HG03571 (cell line): ENCODE data around the gene MSMB.
"Not testable (repeated sequence)": the region's sequence is repeated elsewhere in the genome, so short reads cannot be mapped to it uniquely, and the experiment has no call there.

Experiments
- ATAC-seq: cut with Tn5 transposase; IDR thresholded peaks from one replicate; pipeline ENCODE4 v1.9.1; 2021; ENCODE audit not compliant: unreplicated experiment

MSMB gene, protein sequence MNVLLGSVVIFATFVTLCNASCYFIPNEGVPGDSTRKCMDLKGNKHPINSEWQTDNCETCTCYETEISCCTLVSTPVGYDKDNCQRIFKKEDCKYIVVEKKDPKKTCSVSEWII

DNA sequence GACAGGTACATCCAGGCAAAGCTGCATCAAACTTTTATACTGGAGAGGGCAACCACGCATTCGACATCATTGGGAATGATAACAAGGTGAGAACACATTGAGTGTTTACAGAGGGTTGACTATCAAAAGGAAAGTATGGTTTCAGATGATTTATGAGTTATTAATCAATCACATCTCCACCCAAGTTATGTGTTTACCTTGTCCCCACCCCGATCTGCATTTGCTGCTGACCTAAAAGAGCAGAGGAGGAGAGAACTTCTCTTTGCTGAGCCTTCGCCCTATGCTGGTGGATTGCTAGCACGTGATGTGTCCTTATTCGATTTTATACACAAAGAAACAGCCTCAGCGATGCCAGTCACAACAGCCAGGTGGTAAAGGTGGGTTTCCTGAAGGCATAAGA, at the start of gene MSMB:
MSMB (minus strand) TSS at position 9 of the 400 bp plus-strand sequence. CDS start 32 bp downstream, outside the sequence.
- no peak for ATAC-seq

DNA sequence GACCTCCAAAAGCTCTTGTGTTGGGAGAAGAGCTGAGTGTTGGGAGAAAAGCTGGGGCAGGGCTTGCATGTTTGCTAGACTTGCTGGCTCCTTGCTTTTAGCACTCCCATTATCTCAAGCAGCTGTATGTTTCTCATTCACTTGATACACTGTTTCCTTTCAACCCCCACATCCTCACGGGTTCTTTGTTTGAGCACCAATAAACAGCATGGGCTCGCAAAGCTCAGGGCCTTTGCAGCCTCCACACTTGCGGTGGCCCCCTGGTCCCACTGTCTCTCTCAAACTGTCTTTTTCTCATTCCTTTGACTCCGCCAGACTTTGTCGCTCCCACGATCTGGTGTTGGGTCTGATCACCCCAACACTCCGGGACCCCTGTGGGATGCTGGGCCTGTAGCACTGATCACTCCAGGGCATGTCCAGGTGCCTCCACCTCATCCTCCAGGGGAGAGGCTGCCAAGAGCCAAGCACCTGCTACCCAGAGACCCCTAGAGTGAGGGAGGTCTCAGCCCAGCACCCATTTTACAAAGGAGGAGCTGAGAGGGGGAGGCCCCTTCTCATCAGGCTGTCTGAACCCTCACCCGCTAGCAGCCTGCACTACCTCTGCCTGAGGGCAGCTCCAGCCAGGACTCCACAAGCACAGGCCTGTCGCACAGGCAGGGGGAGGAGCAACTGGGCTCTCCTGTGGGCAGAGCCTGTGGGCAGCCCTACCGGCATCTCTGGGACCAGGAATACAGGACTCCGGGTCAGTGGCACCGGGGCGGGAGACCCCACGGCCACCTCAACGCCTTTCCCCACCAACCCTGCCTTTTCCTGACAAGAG, 49.1 kb upstream of the MSMB start:
- ATAC-seq: no peak

DNA sequence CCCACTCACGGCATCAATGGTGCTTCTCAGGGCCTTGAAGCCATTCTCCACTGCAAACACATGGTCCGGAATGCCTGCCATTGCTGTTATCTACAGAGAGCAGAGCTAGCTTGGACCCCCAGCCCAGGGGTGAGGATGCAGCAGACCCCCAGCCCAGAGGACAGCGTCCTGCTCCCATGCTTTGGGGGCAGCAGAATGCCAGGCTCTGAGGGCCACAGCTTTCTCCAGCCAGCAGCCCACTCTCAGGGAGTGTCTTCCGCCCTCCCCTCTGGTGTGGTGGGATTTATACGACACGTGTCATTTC, 48.1 kb upstream of the MSMB start:
- ATAC-seq: no peak

DNA sequence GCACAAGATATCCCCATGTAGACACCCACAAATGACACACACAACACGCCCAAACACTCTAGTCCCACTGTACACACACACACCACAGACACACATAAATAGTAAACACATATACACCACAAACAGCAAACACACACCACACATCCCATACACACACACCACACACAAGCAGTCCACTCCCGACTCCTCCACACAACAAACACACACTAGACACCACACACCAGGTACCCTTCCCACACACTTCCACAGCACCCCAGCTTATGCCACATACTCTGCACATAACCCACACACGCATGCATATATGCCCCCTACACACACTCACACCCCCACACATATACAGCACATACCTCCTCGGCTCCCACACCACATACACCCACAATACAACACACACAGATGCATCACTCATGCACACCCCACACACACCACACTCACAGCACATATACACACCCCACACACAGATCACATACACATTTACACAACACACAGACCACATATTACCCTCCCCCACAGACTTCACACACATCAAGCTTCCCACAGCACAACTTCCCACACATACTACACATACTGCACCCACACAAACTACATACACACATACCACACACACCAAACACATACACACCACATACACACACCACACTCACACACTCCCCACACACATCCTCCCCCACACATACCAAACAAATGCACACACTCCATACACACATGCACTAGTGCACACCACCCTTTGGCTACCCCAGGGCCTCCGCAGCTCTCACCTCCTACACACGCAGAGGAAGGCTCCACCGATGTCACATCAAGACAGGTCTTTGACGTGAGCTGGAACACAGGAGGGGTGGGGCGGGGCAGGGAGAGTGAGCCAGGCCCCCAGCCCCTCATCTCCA, 47.5 kb upstream of the MSMB start:
- ATAC-seq: not testable (repeated sequence)

DNA sequence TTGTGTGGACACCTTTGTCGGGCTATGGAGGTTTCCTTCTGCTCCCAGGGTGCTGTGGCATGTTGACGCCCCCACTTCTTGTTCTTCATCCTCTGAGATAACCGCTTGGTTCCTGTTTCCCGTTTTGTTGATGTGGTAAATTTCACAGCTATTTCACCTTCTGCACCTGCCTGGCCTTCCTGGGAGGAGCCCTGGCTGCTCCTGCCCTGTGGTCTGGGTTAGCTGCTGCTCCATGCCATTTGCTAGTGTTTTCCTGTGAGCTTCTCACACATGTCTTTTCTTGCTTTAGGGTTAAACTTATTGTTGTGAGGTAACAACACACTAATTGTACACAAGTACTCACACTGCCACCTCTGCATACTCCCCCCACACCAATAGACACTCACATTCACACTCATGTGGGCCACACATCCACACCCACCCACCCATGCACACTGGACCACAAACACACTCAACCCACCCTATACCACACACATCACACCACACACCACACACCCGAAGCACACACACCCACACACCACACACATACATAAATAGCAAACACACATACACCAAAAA, 46.5 kb upstream of the MSMB start:
- ATAC-seq: no peak

DNA sequence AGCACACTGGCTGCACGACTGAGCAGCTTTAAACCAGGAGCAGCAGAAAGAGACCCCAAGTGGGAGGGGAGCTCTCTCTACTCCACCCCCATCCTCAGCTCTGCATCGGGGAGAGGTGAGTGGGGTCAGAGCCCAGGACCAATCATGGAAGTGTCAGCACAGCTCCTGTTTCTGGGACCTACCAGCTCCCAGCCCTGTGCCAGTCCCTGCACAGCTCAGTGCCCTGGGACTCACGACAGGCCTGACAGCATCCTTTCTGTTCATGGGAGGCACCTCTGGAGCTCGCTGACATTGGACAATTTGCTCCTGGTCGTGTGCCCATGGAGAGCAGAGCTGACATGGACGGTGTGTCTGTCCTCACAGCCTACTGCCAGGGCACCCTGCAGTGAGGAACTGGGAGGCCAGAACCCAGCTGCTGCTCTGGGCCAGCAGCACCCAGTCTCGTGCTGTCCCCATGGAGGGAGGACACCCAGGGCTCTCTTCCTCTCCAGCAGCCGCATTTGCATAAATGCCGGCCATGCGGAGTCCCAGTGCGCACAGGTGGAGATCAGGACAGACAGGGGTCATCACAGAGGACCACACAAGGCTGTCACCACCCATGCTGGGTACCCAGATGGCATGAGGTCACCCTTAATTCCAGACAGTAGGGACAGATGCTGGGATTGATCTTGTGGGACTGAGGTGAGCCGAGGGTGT, 45.9 kb upstream of the MSMB start:
- ATAC-seq: no peak

DNA sequence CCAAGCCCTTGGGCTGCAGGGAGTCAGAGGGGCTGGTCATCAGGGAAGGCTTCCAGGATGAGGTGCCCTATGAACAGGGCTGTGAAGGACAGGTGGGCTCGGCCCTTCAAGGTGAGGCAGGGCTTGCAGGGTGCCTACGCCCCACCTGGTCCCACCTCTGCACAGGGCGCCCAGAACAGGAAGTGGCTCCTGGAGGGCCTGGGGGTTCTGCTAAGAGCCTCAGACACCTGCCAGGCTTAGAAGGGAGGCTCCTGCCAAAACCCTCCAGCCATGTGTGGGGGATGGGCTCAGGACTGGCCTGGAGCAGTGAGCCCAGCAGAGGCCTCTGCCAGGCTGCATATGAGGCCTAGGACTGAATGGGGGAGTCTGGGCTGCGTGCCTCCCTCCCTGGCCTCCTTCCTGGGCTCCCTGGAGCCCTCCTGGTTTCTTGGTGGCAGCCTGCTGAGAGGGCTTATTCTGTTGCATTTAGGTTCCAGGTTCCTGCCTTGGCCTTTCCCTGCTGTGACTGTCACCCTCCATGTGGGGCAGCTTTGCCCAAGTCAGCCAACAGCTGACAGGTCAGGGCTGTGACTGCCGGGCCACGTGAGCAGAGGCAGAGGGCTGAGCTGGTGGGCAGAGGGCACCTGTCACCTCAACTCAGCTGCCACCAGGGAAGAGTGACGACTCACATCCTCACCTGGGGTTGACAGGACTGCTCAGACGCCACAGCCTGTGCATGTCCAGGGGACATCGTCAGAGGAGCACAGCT, 45.2 kb upstream of the MSMB start:
- no peak for ATAC-seq

DNA sequence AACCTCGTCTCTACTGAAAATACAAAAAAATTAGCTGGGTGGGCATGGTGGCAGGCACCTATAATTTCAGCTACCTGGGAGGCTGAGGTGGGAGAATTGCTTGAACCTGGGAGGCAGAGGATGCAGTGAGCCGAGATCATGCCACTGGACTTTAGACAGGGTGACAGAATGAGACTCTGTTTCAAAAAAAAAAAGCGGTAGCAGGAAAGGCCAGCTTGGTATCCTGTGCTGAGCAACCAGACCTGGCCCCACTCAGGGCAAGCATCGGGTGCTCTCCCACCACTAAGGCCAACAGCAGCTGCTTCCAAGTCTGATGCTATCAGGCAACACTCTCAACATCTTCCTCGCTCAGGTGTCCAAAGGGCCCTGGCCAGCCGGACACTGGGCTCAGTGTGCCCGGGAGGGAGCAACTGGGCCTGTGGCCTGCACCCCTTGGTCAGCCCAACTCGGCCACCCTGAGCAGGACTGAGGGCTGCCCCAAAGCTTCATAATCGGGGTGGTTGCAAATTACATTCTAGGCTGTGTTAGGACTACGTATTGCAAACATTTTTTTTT, 44.3 kb upstream of the MSMB start:
- ATAC-seq: no peak

DNA sequence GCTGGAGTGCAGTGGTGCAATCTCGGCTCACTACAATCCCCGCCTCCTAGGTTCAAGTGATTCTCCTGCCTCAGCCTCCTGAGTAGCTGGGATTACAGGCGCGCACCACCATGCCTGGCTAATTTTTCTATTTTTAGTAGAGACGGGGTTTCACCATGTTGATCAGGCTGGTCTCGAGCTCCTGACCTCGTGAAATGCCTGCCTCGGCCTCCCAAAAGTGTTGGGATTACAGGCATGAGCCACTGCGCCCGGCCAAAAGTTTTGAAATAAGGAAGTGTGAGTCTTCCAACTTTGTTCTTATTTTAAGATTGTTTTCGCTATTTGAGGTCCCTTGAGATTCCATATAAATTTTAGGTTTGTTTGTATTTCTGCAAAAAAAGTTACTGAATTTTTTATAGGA, 41.3 kb upstream of the MSMB start:
- ATAC-seq: not testable (repeated sequence)

DNA sequence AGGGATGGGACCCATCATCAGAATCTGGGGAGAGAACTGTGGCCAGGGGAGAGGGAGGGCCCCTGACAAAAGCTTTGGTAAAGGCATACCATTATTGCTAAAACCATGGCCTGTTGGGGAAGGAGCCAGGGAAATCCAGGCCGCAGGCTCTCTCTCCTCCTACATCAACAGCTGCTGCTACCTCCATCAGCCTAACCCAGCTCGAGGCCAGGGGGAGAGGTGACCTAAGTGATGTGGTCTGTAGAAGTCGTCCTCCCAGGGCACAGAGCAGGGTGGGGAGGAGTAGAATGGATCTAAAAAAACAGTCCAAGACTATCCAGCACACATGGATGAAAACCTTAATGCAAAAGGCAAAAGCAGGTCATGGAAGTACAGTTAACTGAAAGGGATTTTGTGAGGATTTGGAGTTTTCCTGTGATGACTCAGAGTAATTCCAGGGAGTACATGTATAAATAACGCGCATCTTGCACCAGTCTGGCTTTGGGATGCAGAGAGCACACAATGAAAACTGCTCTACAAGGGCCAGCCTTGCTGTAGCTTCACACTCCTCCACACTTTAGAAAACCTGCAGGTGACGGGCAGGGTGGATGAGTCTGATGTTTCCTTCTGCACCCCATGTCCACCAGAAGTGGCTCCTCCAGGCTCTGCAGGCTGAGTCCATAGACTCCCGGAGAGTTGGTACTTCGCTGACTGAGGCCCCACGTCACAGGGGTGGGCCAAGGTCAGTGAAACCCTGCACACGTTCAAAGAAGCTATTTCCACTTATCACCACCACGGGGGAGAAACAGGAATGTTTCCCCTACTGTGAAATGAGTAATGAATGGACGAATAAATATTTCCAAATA, 38.5 kb upstream of the MSMB start:
- ATAC-seq: no peak

DNA sequence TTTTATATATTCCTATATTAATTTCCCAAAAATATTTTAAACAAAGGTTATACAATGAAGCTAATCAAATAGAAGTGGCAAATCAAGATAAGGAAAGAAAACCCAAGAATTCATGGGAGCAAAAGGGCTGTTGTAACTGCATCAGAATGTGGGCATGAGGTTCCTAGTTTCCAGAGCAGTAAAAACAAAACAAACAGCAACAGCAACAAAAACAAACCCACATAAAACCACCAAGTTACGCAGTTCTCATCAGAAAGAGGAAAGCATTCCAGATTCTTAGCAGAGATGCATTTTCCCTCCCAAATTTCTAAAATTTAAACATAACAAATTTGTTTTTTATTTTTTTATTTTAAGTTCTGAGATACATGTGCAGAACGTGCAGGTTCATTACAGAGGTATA, 34.8 kb upstream of the MSMB start:
- no peak for ATAC-seq

DNA sequence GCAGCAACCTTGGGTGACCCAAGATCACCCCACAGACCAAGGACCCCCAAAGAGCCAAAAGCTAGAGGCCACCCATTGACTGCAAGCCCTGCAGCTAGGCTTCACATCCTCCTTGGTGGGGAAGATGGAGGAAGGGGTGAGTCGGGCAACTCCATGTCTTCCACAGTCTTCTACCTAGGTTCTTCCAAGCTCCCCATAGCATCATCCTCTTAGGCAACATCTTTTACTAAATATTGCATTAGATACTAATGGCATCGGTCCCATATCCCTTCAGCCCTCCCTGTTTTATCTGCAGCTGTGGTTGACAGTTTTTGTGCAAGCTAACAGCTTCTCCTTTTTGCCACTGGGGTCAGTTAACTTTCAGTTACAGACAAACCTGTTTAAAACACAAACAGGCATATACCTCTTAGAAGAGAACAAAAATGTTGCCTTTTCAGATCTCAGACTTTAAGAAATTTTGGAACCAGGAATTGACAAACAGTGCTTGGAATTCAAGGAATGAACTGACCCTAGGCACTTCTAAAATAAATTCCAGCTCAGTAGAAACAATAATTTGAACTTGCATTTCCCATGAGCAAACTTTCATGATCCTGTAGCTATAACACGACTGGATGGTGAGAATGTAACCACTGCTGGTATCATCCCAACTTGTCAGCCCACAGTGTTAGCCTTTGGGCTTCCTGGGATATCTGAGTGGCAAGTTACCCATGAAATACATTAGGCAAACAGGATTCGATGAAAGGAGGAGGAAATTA, 33.9 kb upstream of the MSMB start:
- no peak for ATAC-seq

DNA sequence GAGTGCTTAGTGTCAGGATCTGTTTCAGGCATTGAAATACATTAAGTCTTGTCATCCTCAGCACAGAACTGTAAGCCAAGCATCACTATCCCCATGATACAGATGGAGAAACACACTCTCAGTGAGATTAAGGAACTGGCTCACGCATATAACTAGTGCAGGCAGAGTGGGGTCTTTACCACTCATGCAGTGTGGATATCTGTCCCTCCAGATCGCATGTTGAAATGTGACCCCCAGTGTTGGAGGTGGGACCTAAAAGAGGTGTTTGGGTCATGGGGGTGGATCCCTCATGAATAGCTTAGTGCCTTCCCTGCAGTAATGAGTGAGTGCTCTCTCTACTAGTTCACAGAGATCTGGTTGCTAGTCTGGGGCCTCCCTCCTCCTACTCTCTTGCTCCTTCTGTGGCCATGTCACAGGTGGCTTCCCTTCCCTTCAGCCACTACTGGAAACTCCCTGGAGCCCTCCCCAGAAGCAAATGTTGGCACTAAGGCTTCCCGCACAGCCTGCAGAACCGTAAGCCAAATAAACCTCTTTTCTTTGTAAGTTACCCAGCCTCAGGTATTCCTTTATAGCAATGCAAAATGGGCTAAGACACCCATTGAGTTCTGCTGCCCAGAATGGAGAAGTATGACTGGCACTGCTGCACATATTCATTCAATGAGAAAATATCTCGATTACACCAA, 31.8 kb upstream of the MSMB start:
- no peak for ATAC-seq

DNA sequence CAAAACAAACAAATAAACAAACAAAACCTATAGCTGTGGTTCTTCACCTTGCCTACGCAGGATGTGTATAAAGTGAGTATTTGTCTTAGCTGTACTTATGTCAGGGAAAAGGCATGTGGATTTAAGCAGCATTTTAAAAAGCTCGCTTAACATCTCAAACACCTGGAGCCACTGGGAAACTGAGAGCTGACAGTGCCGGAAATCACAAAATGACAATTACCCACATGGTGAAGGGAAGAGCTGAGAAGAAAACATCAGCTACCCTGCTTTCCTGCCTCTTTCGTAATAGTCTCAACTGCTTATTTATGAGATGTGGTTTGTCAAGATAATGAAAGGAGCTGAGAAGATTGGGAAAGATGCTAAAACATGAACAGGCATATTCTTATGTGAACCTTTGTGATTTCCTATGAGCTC, 31.1 kb upstream of the MSMB start:
- ATAC-seq: no peak

DNA sequence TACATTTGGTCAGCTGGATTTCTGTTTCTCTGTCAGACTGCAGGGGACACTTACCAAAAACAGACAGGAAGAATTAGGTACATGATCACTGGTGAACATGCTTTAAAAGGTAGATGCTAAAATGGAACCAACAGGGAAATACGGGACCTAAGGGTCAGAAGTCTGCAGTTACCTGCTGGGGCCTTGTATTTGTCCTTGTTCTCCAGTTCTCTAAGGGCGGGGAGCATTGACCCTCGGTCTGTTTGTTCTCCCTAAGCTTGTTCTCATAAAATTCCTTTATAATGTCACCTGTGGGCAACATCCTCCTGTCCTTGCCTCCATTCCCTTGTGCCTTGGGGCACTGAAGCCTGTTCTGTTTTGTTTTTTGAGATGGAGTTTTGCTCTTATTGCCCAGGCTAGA, 29.8 kb upstream of the MSMB start:
- no peak for ATAC-seq

DNA sequence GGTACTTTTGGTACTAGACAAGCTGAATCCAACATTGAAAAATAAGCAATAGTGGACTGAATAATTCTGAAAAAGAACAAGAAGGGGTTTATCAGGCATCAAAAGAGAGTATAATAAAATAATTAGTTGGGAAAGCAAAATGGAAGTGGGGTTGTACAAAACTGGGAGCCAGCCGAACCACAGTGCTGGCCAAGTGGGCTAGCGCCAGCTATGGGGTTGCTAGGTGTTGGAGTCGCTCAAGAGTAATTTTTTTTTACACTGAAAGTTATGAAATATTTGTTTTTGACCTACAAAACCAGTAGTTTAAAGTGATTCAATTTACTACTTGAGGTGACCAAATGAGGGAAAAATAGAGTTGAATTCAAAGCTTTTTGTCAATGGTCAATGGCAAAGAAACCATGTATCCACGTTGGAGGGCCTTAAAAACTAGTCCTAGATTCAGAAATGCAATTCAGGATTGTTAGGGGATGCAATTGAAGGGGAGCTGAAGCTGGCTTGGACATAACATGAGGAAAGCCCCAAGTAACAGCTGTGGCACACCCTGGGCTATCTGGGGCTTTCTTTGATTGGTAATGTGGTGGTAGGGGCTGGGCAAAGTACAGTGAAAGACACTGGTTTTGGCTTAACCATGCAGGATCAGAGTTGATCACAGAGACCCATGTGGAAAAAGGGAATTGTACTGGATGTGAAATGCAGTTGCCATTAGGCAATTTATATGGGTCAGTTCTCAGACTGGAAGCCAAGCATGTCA, 28.3 kb upstream of the MSMB start:
- no peak for ATAC-seq

DNA sequence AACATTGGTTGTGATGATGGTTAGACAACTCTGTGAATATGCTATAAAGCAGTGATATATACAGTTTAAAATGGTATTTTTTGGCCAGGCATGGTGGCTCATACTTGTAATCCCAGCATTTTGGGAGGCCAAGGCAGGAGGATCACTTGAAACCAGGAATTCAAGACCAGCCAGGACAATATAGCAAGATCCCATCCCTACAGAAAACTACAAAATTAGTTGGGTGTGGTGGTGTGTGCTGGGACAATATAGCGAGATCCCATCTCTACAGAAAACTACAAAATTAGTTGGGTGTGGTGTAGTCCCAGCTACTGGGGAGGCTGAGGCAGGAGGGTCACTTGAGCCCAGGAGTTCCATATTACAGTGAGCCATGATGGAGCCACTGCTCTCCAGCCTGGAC, 27.5 kb upstream of the MSMB start:
- ATAC-seq: no peak
